ENCODE data around the gene ZC3H12C. TPM values are rescaled to one million over a fixed set of nuclear protein-coding genes. Genes with fewer than 3 reads are reported as not detected.

The ZC3H12C gene
- total and polyA plus RNA-seq, 10 of the 15 experiments (the other 5 are each of a cell fraction or from before 2014, with no cell fraction given): 0.31 to 31.0 (median 3.7) TPM

DNA sequence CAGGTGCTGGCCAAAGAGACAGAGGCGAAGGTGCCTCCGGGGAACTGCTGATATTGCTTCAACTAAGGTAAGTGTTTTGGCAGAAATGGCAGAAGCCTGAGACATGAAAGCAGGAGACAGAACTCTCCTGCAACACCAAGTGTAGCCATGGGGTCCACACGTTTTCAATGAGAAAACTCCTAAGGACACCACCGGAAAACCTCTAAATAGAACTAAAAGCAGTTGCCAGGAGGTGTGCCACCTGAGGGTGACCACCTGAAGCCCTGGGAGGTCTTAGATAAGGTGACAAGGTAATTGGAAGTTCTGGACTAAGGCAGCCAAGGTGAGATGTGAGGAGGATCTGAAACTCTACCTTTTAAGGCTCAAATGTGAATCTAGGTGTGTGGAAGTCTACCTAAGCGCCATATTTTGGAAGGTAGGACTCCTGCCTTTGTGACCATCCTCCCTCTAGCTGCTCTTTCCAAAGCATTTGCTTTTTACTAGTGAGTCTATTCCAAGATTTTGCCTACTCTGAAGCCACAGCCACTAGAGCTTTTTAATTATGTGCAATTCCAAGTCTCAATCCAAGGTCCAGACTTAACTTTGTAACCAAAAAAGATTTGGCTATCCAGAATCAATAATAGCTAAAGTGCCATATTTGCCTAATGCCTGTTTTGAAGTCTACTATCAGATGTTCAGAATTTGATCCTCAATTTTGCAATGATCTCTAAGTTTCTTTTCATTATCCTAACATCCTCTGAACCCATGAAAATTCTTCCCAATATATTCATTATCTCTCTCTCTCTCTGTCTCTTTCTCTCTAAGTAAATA lies 4.5 kb upstream of the ZC3H12C start (continued):
- TF ChIP-seq, protein P1, sequence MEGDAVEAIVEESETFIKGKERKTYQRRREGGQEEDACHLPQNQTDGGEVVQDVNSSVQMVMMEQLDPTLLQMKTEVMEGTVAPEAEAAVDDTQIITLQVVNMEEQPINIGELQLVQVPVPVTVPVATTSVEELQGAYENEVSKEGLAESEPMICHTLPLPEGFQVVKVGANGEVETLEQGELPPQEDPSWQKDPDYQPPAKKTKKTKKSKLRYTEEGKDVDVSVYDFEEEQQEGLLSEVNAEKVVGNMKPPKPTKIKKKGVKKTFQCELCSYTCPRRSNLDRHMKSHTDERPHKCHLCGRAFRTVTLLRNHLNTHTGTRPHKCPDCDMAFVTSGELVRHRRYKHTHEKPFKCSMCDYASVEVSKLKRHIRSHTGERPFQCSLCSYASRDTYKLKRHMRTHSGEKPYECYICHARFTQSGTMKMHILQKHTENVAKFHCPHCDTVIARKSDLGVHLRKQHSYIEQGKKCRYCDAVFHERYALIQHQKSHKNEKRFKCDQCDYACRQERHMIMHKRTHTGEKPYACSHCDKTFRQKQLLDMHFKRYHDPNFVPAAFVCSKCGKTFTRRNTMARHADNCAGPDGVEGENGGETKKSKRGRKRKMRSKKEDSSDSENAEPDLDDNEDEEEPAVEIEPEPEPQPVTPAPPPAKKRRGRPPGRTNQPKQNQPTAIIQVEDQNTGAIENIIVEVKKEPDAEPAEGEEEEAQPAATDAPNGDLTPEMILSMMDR (IDR thresholded peaks at IDR 0.05 in 2 of 3, conservative IDR thresholded peaks at IDR 0.05 in 1 of 3; ENCODE audit: control insufficient read depth in 2 of 3, extremely low read depth in 1 of 3, insufficient read depth in 1 of 3, low read depth in 3 of 3, low read length in 3 of 3): no peak
- TF ChIP-seq HDGF (IDR thresholded peaks at IDR 0.05): 0 out of 2 replicates have a peak, but pooled peaks have one; percentile 15
- TF ChIP-seq, protein P2, sequence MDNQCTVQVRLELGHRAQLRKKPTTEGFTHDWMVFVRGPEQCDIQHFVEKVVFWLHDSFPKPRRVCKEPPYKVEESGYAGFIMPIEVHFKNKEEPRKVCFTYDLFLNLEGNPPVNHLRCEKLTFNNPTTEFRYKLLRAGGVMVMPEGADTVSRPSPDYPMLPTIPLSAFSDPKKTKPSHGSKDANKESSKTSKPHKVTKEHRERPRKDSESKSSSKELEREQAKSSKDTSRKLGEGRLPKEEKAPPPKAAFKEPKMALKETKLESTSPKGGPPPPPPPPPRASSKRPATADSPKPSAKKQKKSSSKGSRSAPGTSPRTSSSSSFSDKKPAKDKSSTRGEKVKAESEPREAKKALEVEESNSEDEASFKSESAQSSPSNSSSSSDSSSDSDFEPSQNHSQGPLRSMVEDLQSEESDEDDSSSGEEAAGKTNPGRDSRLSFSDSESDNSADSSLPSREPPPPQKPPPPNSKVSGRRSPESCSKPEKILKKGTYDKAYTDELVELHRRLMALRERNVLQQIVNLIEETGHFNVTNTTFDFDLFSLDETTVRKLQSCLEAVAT (IDR thresholded peaks at IDR 0.05): peak; percentile 53; the same call in 1 of the 2 replicates
- TF ChIP-seq ZSCAN29 (IDR thresholded peaks at IDR 0.05): no peak
- no peak for TF ChIP-seq CBX3 (IDR thresholded peaks at IDR 0.05; ENCODE audit: borderline replicate concordance, low read depth)
- no peak for TF ChIP-seq SP1 (IDR thresholded peaks at IDR 0.05; ENCODE audit: low read depth, low read length)
